ENCODE results near the gene FKBP1B. TPM values are rescaled to one million over a fixed set of nuclear protein-coding genes. Genes with fewer than 3 reads are reported as not detected.
"Not testable (repeated sequence)": the region's sequence is repeated elsewhere in the genome, so short reads cannot be mapped to it uniquely, and the experiment has no call there.

Gene FKBP1B
- total RNA-seq, 1 donor from 2014 or later = 6.1 TPM

- no peak for DNase-seq
Observed at GRCh38 chr2:24022975-24023575, 26.5 kb upstream of the FKBP1B start.

DNA sequence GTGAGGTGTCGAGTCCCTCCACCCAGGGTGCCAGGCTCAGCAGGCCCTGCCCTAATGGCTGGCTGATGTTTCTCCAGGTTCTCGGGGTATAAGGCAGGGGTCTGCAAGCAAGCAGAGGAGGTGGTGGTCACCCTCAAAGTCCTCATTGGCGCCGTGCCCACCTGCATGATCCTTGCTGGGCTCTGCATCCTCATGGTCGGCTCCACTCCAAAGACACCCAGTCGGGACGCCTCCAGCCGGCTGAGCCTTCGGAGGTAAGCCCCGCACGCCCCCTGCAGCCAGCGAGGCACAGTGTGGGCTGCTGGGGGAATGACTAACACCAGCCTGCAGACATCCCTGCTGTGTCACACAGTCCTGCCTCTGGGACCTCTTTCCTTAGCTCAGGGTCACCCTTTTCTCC, 25.5 kb upstream of the FKBP1B start:
- DNase-seq = no peak

- DNase-seq = no peak
Observed at GRCh38 chr2:24024996-24025663, 24.4 kb upstream of the FKBP1B start.

DNA sequence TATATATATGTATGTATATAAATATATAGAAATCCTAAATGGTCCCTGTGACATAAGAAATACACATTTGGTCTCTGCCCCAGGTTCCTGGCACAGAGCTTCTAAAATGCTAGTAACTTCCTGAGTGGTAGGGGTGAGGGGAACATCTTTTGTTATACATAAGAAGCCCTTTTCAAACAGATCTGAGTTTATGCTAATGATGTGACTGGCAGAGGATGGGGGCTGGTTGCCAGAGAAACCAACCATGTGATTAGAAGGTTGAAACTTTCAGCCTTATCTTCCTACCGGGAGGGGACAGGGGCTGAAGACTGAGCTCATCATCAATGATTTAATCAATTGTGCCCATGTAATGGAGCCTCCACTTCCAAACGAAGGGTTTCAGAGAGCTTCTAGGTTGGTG, 23.3 kb upstream of the FKBP1B start:
- DNase-seq = no peak

GRCh38 chr2:24038786-24039499, 10.6 kb upstream of the FKBP1B start:
- DNase-seq = no peak

- no peak for DNase-seq
Observed at GRCh38 chr2:24040511-24040910, 9.0 kb upstream of the FKBP1B start.

DNA sequence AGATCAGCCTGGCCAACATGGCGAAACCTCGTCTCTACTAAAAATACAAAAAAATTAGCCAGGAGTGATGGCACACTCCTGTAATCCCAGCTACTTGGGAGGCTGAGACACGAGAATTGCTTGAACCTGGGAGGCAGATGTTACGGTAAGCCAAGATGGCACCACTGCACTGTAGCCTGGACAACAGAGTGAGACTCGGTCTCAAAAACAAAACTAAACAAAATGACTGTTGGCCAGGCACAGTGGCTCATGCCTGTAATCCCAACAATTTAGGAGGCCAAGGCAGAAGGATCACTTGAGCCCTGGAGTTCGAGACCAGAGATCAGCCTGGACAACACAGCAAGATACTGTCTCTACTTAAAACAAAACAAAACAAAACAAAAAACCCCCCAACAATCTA, 6.4 kb upstream of the FKBP1B start:
- DNase-seq = not testable (repeated sequence)

- no peak for DNase-seq
Observed at GRCh38 chr2:24045511-24046508, 3.7 kb upstream of the FKBP1B start.

DNA sequence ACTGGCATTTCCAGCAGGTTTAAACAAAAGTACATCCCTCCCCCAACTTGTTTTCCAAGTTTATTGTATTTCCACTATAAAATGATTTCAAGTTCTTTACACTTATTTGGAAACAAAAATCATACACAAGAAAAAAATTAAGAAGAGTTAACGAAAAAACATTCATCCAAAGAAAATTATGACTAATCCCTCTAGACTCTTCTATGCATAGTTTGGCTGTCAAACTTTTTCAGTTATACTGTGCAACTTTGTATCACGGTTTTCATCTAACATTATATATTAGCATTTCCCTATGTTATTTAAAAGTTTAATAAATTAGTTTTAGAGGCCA, 3.0 kb upstream of the FKBP1B start:
- no peak for DNase-seq

- peak; percentile 99 for DNase-seq
Observed at GRCh38 chr2:24046930-24047702, 2.4 kb upstream of the FKBP1B start, which contains the start of gene WDCP. Gene WDCP (minus strand): TSS chr2:24047391. CDS start chr2:24039494, 7,897 bp downstream.

- DNase-seq = no peak
Observed at GRCh38 chr2:24047703-24048033, 1.9 kb upstream of the FKBP1B start.

DNA sequence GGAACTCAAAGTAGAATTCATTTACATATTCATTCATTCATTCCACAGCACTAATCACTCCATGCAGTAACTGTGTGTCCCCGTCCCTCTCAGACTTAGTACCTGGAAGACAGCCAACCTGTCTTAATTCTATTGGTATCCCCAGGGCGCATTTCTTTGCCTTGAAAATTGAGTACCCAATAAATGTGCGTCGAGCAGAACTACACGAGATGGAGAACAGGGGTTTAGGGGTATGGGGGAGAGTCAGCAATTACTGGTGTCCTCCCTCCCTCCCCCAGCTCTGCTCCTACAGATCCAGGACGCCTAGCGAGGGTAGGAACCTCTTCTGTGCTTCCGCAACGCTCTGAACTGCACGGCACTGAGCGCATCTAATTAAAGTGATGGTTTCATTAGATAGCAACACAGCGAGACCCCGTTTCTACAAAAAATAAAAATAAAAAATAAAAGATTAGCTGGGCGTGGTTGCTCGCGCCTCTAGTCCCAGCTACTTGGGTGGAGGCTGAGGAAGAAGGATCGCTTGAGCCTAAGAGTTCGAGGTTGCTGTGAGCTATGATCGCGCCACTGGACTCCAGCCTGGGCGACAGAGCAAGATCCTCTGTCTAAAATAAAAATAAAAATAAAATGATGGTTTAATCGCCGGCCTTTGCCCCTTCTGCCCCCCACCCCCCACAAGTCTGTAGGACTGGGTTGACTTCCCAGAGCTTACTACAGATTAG, 614 bp upstream of the FKBP1B start:
- DNase-seq = no peak

- peak; percentile 24 for DNase-seq
Observed at GRCh38 chr2:24050041-24050979, 769 bp downstream of the FKBP1B start.

- DNase-seq = no peak
Observed at GRCh38 chr2:24051833-24052232, 2.3 kb downstream of the FKBP1B start.

- DNase-seq = no peak
Observed at GRCh38 chr2:24052951-24053350, 3.4 kb downstream of the FKBP1B start.

DNA sequence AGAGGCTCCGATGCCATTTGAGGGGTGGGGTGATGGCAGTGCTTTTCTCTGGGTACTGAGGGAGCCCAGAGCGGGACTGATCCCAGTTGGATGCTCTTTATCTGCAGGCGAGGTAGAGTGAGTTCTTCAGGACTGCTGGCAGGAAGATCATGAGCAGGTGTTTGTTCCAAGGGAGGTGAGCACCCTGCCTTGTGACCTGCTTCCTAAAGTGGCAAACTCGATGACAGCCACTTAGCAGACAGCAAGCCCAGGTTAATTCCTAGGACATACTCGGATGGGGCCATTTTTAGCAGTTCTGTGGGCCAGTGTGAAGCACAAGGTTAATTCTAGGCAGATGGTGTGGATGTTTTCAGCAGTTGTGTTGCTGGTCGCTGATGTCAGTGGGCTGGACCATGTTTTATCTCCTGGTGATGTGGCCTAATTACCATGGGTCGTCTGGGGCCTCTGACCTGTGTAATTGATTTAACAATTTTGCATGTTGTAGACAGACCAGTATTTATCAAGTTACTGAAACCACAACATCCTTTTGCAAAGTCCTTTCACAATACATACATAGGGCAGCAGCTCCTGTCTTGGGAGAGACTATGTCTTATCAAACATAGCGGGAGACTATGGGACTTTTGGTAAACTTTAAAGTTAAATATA, 4.9 kb downstream of the FKBP1B start:
- DNase-seq = no peak

GRCh38 chr2:24055750-24056149, 6.2 kb downstream of the FKBP1B start:
- no peak for DNase-seq

DNA sequence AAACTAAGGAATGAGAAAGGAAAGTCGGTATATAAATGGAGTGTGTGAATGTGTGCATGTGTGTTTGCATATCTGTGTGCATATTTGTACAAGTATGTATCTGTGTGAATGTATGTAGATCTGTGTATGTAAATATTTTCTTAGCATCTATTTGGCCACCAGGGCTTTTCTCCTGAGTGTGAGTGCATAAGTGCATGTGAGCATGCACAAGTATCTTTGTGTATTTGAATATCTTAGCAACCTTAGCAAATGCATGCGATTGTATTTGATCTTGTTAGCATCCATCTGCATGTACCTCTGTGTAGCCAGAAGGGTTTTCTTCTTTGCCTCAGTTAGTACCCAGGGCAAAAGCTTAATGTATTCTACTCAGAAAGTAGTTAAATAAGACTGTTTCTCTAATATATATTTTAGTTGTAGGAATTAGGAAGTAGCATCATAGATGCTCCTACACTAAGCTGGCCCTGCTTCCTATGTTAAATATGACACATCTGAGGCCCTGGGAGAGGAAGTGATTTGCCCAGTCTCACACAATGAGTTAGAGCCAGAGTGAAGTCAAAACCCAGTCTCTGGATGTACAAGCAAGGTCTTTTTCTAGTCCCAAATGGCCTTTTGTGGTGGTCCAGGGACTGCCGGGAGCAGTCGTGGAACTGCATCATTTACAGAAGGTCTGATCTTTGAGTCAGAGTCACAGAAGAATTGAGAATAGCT, 9.2 kb downstream of the FKBP1B start:
- no peak for DNase-seq

GRCh38 chr2:24065341-24065740, 15.8 kb downstream of the FKBP1B start:
- DNase-seq = no peak
